HG03521 (cell line): ENCODE results near the gene KRTCAP3.

Source experiments
- ATAC-seq: cut with Tn5 transposase; IDR thresholded peaks from one replicate; pipeline ENCODE4 v1.9.1; 2021; ENCODE audit warnings: mild to moderate bottlenecking, moderate library complexity; ENCODE audit not compliant: unreplicated experiment

Gene KRTCAP3

GRCh38 chr2:27435628-27436027, 6.6 kb upstream of the KRTCAP3 start:
- no peak for ATAC-seq

GRCh38 chr2:27441226-27441926, 805 bp upstream of the KRTCAP3 start:
- ATAC-seq = no peak

DNA sequence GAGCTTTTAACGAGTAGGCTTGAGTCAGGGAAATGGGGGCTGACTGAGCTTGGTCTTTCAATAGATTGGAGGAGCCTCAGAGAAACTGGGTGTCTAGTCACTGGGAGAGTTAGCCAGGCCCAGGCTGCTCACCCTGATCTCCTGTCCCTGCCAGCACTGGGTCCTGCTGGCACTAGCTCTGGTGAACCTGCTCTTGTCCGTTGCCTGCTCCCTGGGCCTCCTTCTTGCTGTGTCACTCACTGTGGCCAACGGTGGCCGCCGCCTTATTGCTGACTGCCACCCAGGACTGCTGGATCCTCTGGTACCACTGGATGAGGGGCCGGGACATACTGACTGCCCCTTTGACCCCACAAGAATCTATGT, 720 bp downstream of the KRTCAP3 start:
- no peak for ATAC-seq

DNA sequence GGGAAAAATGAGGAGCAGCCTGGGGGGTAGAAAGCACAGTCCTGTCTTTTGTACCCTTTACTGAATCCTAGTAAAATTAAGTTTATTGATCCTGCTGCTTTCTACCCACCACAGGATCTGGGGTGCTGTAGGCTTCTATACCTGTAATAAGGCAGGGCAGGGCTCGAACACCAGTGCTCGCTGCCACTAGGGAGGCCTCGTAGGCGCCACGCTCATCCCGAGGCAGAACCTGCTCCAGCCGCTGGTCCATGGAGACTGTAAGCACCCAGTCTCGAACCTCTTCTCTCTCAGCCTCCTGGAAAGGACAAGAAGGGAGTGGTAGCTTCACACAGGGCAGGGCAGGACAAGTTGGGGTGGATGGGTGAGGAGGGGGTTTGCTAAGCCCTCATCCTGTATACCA, 3.0 kb downstream of the KRTCAP3 start:
- no peak for ATAC-seq

DNA sequence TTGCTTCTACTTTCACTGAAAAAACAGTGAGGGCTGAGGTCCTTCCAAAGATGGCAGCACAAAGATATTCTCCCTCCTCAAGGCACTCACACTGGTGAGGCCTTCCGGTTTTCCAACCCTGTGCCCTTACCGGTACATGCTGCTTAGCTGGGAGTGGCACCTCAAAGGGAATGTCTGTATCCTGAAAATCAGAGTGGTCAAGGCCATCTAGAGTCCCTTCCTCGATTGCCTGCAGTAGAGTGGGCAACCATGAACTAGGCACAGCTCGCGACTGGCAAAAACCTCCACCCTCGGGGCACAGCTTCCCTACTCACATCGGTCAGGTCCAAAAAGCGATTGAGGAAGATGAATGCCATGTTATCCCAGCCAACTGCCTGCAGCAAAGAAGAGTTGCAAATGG, 3.4 kb downstream of the KRTCAP3 start:
- ATAC-seq = no peak

- ATAC-seq = no peak
Measured at GRCh38 chr2:27446057-27446456, 3.9 kb downstream of the KRTCAP3 start.

DNA sequence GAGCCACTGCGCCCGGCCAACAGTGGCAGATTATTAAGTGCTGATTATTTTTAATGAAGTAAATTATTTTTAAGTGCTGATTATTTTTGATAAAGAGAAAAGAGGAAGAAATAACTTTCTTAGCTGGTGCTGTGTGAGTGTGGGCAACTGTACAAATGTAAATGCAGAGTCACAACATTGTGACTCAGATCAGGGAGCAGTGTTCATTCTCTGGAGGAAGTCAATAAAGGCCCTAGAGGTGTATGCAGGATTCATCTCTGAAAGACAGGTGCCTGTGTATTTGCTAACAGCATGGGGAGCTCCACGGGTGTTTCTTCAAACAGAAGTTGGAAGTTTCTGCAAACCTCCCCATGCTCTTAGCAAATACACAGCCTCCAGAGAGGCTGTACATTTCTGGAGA, 6.2 kb downstream of the KRTCAP3 start:
- no peak for ATAC-seq

DNA sequence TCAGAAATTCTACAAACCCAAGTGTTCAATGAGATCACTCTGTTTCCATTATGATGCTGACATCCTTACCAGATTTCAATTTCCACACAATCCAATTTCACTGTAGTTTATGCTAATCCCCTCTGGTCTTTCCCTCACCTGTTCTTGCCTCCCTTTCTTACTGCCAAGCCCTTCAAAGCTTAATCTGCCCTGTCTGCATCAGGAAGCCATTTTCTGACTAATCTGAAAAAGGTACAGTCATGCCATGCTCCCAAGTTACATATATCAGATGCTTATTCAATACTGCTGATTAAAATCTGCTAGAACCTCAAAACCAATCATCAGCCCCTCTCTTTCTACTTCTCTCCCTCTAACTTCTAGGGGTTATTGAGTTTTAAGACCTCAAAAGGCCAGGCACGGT, 8.9 kb downstream of the KRTCAP3 start:
- ATAC-seq = no peak

- ATAC-seq = no peak
Measured at GRCh38 chr2:27453968-27454367, 11.8 kb downstream of the KRTCAP3 start.

- no peak for ATAC-seq
Measured at GRCh38 chr2:27461118-27461517, 18.9 kb downstream of the KRTCAP3 start.

- no peak for ATAC-seq
Measured at GRCh38 chr2:27464443-27464842, 22.3 kb downstream of the KRTCAP3 start.

DNA sequence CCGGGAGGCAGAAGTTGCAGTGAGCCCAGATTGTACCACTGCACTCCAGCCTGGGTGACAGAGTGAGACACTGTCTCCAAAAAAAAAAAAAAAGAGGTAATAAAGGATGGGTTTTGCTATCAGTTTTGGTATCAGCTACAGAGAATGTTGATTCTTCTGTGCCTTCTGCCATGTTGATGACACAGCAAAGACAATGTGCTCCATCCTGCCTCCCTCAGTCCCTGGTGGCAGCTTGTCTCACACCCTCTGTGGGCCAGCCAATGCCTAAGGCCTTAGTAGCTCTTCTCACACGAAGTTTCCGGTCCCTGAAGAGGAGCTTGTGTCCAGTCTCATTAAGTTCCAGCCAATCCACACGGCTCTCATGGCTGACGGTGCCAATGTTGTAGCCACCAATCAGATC, 29.8 kb downstream of the KRTCAP3 start:
- ATAC-seq = no peak

DNA sequence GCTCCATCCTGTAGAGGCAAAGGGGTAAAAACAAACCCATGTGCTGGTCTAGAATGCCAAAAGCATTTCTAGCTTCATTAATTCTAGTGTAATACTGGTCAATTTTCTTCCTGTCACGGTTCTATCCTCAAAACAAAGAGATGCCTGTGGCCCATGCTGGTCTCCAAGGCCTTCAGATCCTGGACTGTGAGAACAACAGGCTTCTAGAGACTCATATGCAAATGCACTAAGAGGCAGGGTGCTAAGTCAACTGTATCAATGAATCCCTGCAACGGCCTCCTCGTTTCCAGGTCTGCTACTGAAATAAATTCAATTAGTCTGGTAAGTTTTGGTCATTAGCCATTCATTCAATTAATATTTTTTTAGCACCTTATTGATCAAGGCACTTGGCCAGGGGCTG, 43.3 kb downstream of the KRTCAP3 start:
- ATAC-seq = no peak

- no peak for ATAC-seq
Measured at GRCh38 chr2:27489118-27489497, 46.9 kb downstream of the KRTCAP3 start.

DNA sequence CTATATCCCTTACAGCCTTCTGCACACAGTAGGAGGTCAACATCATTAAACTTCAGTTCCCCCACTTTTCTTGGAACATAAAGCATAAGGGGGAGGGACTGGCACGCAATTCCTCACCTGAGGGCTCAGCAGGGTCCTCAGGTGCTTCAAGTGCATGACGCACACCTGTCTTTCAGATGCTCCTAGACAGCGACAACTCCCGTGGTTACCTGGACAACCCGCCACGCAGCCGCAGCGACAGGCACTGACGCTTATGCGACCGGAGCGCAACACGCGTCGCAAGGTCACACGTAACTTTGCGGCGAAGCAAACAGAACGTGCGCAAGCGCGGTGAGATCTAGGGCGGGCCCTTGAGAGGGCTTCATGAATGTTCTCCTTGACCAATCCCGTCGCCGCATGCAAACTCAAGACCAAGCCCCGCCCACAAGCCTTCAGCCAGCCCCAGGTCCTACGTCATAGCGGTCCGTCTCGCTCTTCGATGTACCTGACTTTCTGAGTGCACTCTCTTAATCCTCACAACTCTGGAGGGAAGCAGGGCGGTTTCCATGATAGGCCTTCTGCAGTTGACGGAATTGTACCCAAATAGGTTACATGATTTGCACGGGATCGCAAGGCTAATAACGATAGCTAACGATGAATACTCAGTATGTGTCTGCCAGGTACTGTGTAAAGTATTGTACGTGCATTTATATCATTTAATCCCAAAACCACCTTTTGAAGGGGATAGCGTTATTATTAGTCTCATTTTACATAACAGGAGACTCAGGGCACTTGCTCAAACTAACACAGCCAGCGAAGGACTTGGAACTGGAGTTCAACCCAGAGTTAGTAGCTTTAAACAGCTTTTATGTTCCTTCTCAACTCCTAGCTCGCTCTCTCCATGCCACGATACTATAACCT, 47.6 kb downstream of the KRTCAP3 start, which contains the start of gene IFT172:
Gene IFT172, minus strand, starts transcription at position 246 of the 900 bp plus-strand sequence. Its CDS starts 90 bp downstream, at position 156.
- peak; percentile 86 for ATAC-seq

DNA sequence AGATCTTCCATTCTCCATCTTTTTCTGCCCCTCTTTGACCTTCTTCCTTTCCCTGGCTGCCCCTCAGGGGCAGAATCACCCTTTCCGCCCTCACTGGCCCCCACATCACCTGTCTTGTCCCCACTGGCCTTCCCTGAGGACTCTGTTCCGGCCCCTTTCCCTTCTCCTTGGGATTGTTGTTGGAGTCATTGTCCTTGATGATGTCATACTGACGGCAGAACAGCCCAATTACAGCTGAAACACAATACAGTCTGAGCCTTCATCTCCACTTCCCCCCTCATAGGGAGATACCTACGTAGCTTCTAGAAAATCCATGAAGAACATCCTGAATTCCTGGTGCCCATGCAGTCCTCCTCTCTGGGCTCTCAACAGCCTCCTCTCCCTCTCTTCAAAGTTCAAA, 50.4 kb downstream of the KRTCAP3 start:
- no peak for ATAC-seq

DNA sequence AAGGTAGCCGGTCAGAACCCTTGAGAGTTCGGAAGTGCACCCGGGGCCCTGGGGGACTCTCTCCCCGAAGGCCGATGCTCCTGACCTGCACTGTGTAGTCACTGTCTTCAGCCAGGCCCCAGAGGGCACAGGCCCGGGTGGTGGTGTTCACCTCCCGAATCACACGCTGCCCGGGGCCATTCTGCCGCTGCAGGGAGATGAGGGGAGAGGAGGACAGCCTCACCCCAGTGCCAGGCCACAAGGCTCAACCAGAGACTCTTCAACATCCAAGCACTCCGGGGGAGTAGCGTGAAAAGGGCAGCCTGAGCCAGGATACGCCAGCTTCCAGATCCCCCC, 51.7 kb downstream of the KRTCAP3 start:
- no peak for ATAC-seq
